AG08396 (cell line): ENCODE data around the gene RANBP3.
"Not testable (repeated sequence)": the region's sequence is repeated elsewhere in the genome, so short reads cannot be mapped to it uniquely, and the experiment has no call there.

ENCODE experiments used
- DNase-seq: peaks from one replicate; pipeline ENCODE4 v3.0.0; 2012; ENCODE audit warnings: low spot score, mixed read lengths

Gene RANBP3

GRCh38 chr19:5987077-5987818, 9.3 kb upstream of the RANBP3 start:
- DNase-seq: peak; percentile 81

DNA sequence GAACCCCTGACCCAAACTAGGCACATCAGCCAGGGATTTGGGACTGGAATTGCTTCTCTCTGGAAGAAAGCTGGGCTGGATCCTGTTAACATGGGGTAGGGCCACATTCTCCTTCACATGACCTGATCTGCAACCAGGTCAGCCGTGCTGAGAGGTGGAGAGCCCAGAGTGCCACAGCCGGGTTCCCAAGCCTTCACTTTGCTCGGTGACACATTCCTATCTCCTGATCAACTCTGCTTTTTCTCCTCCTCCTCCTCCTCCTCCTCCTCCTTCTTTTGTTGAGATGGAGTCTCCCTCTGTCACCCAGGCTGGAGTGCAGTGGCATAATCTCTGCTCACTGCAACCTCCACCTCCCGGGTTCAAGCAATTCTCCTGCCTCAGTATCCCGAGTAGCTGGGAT, 7.9 kb upstream of the RANBP3 start:
- DNase-seq: not testable (repeated sequence)

GRCh38 chr19:5985098-5985783, 7.3 kb upstream of the RANBP3 start:
- peak; percentile 61 for DNase-seq

DNA sequence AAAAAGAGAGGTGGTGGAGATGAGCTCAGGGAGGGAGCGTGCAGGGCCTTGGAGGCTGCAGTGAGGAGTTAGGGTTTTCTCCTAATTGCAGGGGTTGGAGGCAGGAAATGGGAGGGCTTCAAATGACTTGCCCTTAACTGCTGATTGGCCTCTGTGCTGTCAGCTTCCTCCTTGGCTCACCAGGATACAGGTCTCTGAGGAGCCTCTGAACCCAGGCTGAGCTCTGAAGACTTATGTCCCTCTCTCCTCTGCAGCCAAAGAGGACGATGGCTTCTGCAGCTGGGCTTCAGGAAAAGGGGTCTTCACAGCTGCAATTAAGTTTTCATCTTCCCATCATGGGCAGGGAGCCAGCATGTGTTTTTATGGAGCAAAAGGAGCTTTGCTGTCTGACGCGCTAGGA, 6.7 kb upstream of the RANBP3 start:
- no peak for DNase-seq

- DNase-seq: no peak
Measured at GRCh38 chr19:5983367-5983955, 5.5 kb upstream of the RANBP3 start.

DNA sequence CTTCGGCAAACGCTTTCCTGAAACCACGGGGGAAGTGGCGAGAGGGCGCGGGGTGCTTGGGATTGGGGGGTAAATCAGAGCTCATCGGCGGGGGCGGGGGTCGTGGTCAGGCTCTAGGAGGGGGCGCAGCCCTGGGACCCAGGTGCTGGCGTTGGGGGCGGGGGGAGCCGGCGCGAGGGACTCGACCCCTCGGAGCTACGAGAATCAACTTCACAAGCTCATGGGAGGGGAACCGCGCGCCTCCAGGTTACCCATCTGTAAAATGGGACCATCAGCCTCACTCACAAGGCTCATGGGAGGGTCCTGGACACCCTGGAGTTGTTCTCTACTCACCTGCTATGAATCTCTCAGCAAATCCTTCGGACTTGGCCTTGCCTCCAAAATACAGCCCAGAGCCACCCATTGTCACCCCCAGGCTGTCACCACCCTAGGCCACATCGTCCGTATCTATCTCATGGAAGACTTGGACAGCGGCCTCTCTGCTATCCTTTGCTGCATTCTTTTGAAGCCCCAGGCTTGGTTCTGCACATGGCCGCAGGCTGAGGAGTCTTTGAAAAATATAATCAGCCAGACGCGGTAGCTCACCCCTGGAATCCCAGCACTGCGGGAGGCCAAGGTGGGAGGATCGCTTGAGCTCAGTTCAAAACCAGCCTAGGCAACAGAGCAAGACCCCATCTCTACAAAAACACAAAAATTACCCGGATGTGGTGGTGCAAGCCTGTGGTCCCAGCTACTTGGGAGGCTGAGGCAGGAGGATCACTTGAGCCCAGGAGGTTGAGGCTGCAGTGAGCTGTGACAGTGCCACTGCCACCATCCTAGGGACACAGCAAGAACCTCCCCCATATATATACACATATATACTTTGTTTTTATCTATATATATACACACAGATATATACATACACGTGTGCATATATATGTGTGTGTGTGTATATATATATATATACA, 939 bp upstream of the RANBP3 start:
- DNase-seq: no peak

DNA sequence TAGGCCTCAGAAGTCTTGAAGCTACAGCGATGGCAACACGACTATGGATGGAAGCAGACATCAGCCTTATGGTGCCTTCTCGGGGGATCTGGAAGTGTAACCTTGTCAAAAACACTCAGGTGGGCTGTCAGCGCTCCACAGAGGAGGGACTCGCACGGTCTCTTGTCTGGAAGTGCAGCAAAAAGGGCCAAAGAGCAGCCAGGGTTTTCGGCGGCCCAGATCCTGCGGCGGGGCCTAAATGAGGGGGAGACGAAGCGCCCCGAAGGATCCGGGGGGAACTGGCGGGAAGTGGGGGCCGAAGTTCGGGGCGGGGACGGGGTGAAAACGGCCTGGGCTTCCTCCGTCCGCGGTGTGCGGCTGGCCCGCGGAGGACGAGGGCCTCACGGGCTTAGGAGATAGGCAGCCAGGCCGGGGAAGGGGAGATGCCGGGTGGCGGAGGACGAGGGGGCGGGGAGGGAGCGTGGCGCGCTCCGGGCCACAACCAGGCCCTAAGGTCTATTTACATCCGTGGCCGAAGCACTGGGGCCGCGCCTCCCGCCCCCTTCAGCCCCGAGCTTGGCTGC, 637 bp downstream of the RANBP3 start:
- DNase-seq: no peak

DNA sequence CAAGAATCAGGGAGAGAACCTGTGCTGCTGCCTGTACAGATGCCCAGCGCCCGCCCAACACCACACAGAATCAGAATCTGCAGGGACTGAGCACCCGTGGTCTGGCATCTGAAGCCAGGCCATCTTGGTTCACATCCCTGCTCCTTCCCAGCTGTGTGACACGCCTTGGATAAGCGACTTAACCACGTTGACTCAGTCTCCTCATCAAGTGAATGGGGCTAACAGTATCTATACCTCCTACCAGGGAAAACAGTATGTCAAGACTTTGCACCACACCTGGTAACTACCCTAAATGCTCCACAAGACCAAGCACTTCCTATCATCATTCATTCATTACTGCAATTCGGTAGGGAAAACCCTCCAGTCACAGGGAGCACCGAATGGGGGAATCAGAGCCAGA, 1.2 kb downstream of the RANBP3 start:
- DNase-seq: no peak

GRCh38 chr19:5975388-5975728, 2.6 kb downstream of the RANBP3 start:
- no peak for DNase-seq

GRCh38 chr19:5974721-5975387, 3.1 kb downstream of the RANBP3 start:
- no peak for DNase-seq

GRCh38 chr19:5973867-5974635, 3.9 kb downstream of the RANBP3 start:
- DNase-seq: no peak

- no peak for DNase-seq
Measured at GRCh38 chr19:5973376-5973775, 4.6 kb downstream of the RANBP3 start.

- DNase-seq: no peak
Measured at GRCh38 chr19:5972355-5972731, 5.6 kb downstream of the RANBP3 start.

- no peak for DNase-seq
Measured at GRCh38 chr19:5971714-5972354, 6.1 kb downstream of the RANBP3 start.

DNA sequence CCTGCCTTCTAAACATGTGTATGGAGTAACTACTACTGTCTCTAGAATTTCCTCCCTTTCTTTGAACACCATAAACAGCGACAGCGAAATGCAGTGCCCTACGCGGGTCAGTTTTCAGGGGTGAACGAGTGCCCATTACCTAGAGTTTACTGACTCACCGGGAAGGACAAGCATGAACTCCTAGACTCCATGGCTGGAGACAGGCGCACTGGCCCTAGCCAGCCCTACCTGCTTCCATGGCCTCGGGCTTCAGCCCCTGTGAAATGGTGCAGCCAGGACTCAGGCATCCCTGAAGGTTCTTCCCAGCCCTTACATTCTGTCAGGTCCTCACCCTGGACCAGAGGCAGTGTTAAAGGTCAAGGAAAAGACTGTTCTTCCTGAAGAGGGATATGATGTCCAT, 8.5 kb downstream of the RANBP3 start:
- DNase-seq: no peak

GRCh38 chr19:5968431-5969373, 9.2 kb downstream of the RANBP3 start:
- DNase-seq: no peak

DNA sequence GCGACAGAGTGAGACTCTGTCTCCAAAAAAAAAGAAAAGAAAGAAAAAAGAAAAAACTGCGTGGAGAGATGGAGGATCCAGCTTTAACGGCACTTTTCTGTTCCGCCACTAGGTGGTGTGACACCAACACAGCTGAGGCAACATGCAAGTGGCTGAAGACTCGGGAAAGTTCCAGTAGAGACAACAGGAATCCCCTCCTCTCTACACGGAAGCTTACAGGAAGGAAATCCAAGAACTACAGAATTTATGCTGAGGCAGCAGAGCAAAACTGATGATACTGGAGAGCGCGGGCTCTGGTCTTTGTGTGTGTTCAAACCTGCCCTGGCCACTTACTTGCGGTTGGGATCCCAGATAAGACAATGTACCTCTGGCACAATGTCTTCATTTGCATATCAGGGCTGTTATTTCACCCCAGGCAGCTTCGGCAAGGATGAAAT, 9.9 kb downstream of the RANBP3 start:
- peak; percentile 82 for DNase-seq

DNA sequence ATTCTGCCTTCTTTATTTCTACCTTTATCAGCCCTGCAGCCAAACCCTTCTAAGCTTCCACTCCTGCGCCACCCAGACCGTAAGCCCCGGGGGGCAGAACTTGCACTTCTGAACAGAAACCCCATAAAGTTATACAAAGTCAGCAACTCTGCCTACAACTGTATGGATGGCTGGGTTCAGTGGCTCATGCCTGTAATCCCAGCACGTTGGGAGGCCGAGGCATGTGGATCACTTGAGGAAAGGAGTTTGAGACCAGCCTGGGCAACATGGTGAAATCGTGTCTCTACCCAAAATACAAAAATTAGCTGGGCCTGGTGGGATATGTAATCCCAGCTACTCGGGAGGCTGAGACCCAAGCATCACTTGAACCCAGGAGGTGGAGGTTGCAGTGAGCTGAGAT, 10.4 kb downstream of the RANBP3 start:
- no peak for DNase-seq

- no peak for DNase-seq
Measured at GRCh38 chr19:5966941-5967340, 11.0 kb downstream of the RANBP3 start.
